ENCODE measurements around the gene USP36. TPM values are rescaled to one million over a fixed set of nuclear protein-coding genes. Genes with fewer than 3 reads are reported as not detected.
A peak's percentile ranks its signal among the peaks of the same experiment; 100 is the strongest.
"Not testable (repeated sequence)": the region's sequence is repeated elsewhere in the genome, so short reads cannot be mapped to it uniquely, and the experiment has no call there.

The USP36 gene
- total RNA-seq, 1 donor from 2014 or later, result 71.2 TPM

- H3K9me3 ChIP-seq, result no peaks in the 10 kb centered on the region
- intact Hi-C loops (cut with DNase I), result no loop called here
- DNase-seq (ENCODE audit: extremely low spot score in 2 of 2), result no peak
- TF ChIP-seq CTCF (IDR thresholded peaks at IDR 0.05) (no peak), POLR2A (IDR thresholded peaks at IDR 0.05) (no peak)
- no peak overlapping the region for H3K4me3 ChIP-seq
- no peaks in the 10 kb centered on the region for H3K27me3 ChIP-seq
- H3K36me3 ChIP-seq, result peaks cover 0 to 25% of the 10 kb centered on the region in 2 donors
- H3K4me1 ChIP-seq, result peaks cover 26% of the 10 kb centered on the region
- H3K27ac ChIP-seq, result peak overlapping the region; percentile 1
Measured at GRCh38 chr17:78868391-78868790, 27.8 kb upstream of the USP36 start.

- Histone ChIP-seq H3K36me3 (peaks cover 0 to 13% of the 10 kb centered on the region in 2 donors), H3K27ac (peak overlapping the region; percentile 92), H3K4me1 (peaks cover 19% of the 10 kb centered on the region)
- intact Hi-C loops (cut with DNase I); DNase-seq (ENCODE audit: extremely low spot score in 2 of 2); H3K9me3 ChIP-seq; H3K4me3 ChIP-seq; H3K27me3 ChIP-seq: not testable (repeated sequence)
Measured at GRCh38 chr17:78867046-78867445, 26.4 kb upstream of the USP36 start.

- no peak overlapping the region for H3K4me3 ChIP-seq
- H3K27me3 ChIP-seq, result no peaks in the 10 kb centered on the region
- H3K36me3 ChIP-seq, result peaks cover 0 to 11% of the 10 kb centered on the region in 2 donors
- TF ChIP-seq CTCF (IDR thresholded peaks at IDR 0.05), result peak; percentile 69 to 91 (median 75)
- TF ChIP-seq POLR2A (IDR thresholded peaks at IDR 0.05), result no peak
- peak; percentile 16 to 48 for TF ChIP-seq POLR2AphosphoS5 (IDR thresholded peaks at IDR 0.05; ENCODE audit: insufficient read depth in 1 of 2, low read depth in 1 of 2)
- H3K9me3 ChIP-seq, result no peaks in the 10 kb centered on the region
- DNase-seq (ENCODE audit: extremely low spot score in 2 of 2), result no peak
- H3K4me1 ChIP-seq, result peaks cover 27% of the 10 kb centered on the region
- peak overlapping the region; percentile 92 for H3K27ac ChIP-seq
- intact Hi-C loops (cut with DNase I), result loop anchor here (2.0 kb wide), 1 partner anchor 61 kb away; no protein-coding TSS in a partner anchor
Measured at GRCh38 chr17:78865682-78866390, 25.2 kb upstream of the USP36 start.

GRCh38 chr17:78864117-78864516 lies 23.5 kb upstream of the USP36 start:
- intact Hi-C loops (cut with DNase I), result loop anchor here (2.0 to 5.0 kb wide), 2 partner anchors 63 to 108 kb away; no protein-coding TSS in a partner anchor
- no peaks in the 10 kb centered on the region for H3K27me3 ChIP-seq
- peak overlapping the region; percentile 92 for H3K27ac ChIP-seq
- DNase-seq (ENCODE audit: extremely low spot score in 2 of 2), result no peak
- peaks cover 27% of the 10 kb centered on the region for H3K4me1 ChIP-seq
- no peak for TF ChIP-seq POLR2A (IDR thresholded peaks at IDR 0.05)
- no peak for TF ChIP-seq POLR2AphosphoS5 (IDR thresholded peaks at IDR 0.05; ENCODE audit: insufficient read depth in 1 of 2, low read depth in 1 of 2)
- TF ChIP-seq CTCF (IDR thresholded peaks at IDR 0.05), result no peak
- H3K4me3 ChIP-seq, result no peak overlapping the region
- H3K36me3 ChIP-seq, result peaks cover 0 to 5% of the 10 kb centered on the region in 2 donors
- no peaks in the 10 kb centered on the region for H3K9me3 ChIP-seq

GRCh38 chr17:78862073-78863023 lies 21.7 kb upstream of the USP36 start:
- DNase-seq (ENCODE audit: extremely low spot score in 2 of 2), result peak in 1 of 2 donors; percentile 97
- no peaks in the 10 kb centered on the region for H3K36me3 ChIP-seq
- H3K27me3 ChIP-seq, result no peaks in the 10 kb centered on the region
- H3K4me3 ChIP-seq, result no peak overlapping the region
- no peaks in the 10 kb centered on the region for H3K9me3 ChIP-seq
- intact Hi-C loops (cut with DNase I), result loop anchor here (5.0 kb wide), 1 partner anchor 110 kb away; no protein-coding TSS in a partner anchor
- H3K4me1 ChIP-seq, result peaks cover 27% of the 10 kb centered on the region
- H3K27ac ChIP-seq, result peak overlapping the region; percentile 92
- TF ChIP-seq POLR2A (IDR thresholded peaks at IDR 0.05), result no peak
- peak; percentile 85 to 96 for TF ChIP-seq POLR2AphosphoS5 (IDR thresholded peaks at IDR 0.05; ENCODE audit: insufficient read depth in 1 of 2, low read depth in 1 of 2)

All from vagina (tissue), 2 donors.